PC-3 (cell line): ENCODE measurements around the gene PILRA. TPM values are rescaled to one million over a fixed set of nuclear protein-coding genes. Genes with fewer than 3 reads are reported as not detected.
A peak's percentile ranks its signal among the peaks of the same experiment; 100 is the strongest.

Experiments
- ATAC-seq: fragments of 200-7000 bp; cut with Tn5 transposase; 2 replicates; pipeline ENCODE4 v1.9.1; 2020; ENCODE audit warnings: mild to moderate bottlenecking, moderate library complexity
- BruUV-seq: library from RNA; stranded (reverse); fragments of 400-500 nt; replicated peaks from 2 replicates; lab custom pipeline; 2021; lab: Mats Ljungman, UMichigan
- CTCF ChIA-PET: fragments of 300-600 bp; sonication (Branson Sonifier 250); formaldehyde crosslinking; loops from one replicate; lab custom pipeline; 2022; ENCODE audit warnings: antibody characterized with exemption; lab: Charles Lee
- POLR2A ChIA-PET: fragments of 300-600 bp; sonication (Branson Sonifier 250); formaldehyde crosslinking; loops from one replicate; lab custom pipeline; 2022; ENCODE audit warnings: antibody characterized with exemption; ENCODE audit not compliant: unreplicated experiment; lab: Charles Lee
- DNase-seq: peaks from one replicate; pipeline ENCODE4 v3.0.0-alpha.2; 2015
- H2AFZ ChIP-seq: fragments of 300-600 bp; sonication (generic); 2 replicates; pipeline ENCODE4 v1.6.0; 2016; ENCODE audit warnings: antibody characterized with exemption, low read length
- H3F3A ChIP-seq: fragments of 300-600 bp; sonication (generic); one replicate; pipeline ENCODE4 v1.6.0; 2017; ENCODE audit warnings: antibody characterized with exemption, low read length, control low read depth, mild to moderate bottlenecking; ENCODE audit not compliant: unreplicated experiment
- H3K27ac ChIP-seq: fragments of 300-600 bp; sonication (generic); 2 replicates; pipeline ENCODE4 v1.5.1; 2016; ENCODE audit warnings: mild to moderate bottlenecking, low read length
- H3K27me3 ChIP-seq: fragments of 300-600 bp; sonication (generic); 2 replicates; pipeline ENCODE4 v1.6.1; 2016; ENCODE audit warnings: low read length, mixed read lengths
- H3K36me3 ChIP-seq: fragments of 300-600 bp; sonication (generic); 2 replicates; pipeline ENCODE4 v1.6.1; 2016; ENCODE audit warnings: low read depth, mixed run types, low read length, mixed read lengths
- H3K4me1 ChIP-seq: fragments of 300-600 bp; sonication (generic); 2 replicates; pipeline ENCODE4 v1.5.1; 2016; ENCODE audit warnings: low read length; ENCODE audit not compliant: insufficient read depth
- H3K4me2 ChIP-seq: fragments of 300-600 bp; sonication (generic); 2 replicates; pipeline ENCODE4 v1.6.0; 2016; ENCODE audit warnings: low read length
- H3K4me3 ChIP-seq: fragments of 300-600 bp; sonication (generic); 2 replicates; pipeline ENCODE4 v1.5.1; 2016; ENCODE audit warnings: mild to moderate bottlenecking, low read length, mixed read lengths
- H3K79me2 ChIP-seq: fragments of 300-600 bp; sonication (generic); 2 replicates; pipeline ENCODE4 v1.6.1; 2017; ENCODE audit warnings: low read length, mixed read lengths
- H3K9ac ChIP-seq: fragments of 300-600 bp; sonication (generic); 2 replicates; pipeline ENCODE4 v1.6.0; 2016; ENCODE audit warnings: mild to moderate bottlenecking, low read length
- H3K9me2 ChIP-seq: fragments of 300-600 bp; sonication (generic); replicated peaks from 2 replicates; pipeline ENCODE4 v1.6.1; 2016; ENCODE audit warnings: mixed run types, low read length, mixed read lengths
- H3K9me3 ChIP-seq: fragments of 300-600 bp; sonication (generic); 2 replicates; pipeline ENCODE4 v1.6.1; 2016; ENCODE audit warnings: low read length, mixed read lengths
- H4K20me1 ChIP-seq: fragments of 300-600 bp; sonication (generic); 2 replicates; pipeline ENCODE4 v1.6.1; 2016; ENCODE audit warnings: low read length, mixed read lengths
- EZH2 ChIP-seq: fragments of 300-600 bp; sonication (generic); IDR thresholded peaks from one replicate; pipeline ENCODE4 v1.6.1; 2017; ENCODE audit warnings: antibody characterized with exemption, mild to moderate bottlenecking, low read length; ENCODE audit not compliant: unreplicated experiment
- EZH2phosphoT487 ChIP-seq: fragments of 300-600 bp; sonication (generic); IDR thresholded peaks from 2 replicates; pipeline ENCODE4 v1.6.1; 2018; ENCODE audit warnings: mild to moderate bottlenecking, antibody characterized with exemption, low read length, borderline replicate concordance
- intact Hi-C: fragments of 100-400 bp; cut with micrococcal nuclease; formaldehyde crosslinking; loops from 2 replicates; pipeline ENCODE4 v1.9.0; 2023
- total RNA-seq: library from RNA; depleted of rRNA; stranded (reverse); fragments of >200 nt; gene quantifications from 2 replicates; pipeline ENCODE4 v1.2.3, GENCODE V29; 2014
- TF ChIP-seq, protein P1 (sequence below): fragments of 300-600 bp; sonication (generic); conservative IDR thresholded peaks from 2 replicates; pipeline ENCODE4 v1.5.1; 2017; ENCODE audit warnings: antibody characterized with exemption, low read depth, mild to moderate bottlenecking, low read length

The PILRA gene
- total RNA-seq, 1 experiment from 2014 or later: 1.9 TPM

GRCh38 chr7:100430493-100431285 is 57.4 kb downstream of the PILRA start:
- Histone ChIP-seq H3K4me1 (peaks cover 34% of the 10 kb centered on the region), H3K9me2 (no peaks in the 10 kb centered on the region), H3K4me2 (peak overlapping the region; percentile 95), H3K4me3 (peak overlapping the region; percentile 80), H3K27ac (peak overlapping the region; percentile 98), H3K9ac (peak overlapping the region; percentile 99), H4K20me1 (no peaks in the 10 kb centered on the region), H3K9me3 (no peaks in the 10 kb centered on the region), H3F3A (peaks cover 9% of the 10 kb centered on the region), H2AFZ (peak overlapping the region; percentile 54; the same call in 1 of the 2 replicates), H3K27me3 (no peaks in the 10 kb centered on the region), H3K79me2 (peaks cover 64% of the 10 kb centered on the region), H3K36me3 (peaks cover 22% of the 10 kb centered on the region)
- DNase-seq (no peak), ATAC-seq (no peak)
- no peak for TF ChIP-seq EZH2phosphoT487
- TF ChIP-seq, protein P1, sequence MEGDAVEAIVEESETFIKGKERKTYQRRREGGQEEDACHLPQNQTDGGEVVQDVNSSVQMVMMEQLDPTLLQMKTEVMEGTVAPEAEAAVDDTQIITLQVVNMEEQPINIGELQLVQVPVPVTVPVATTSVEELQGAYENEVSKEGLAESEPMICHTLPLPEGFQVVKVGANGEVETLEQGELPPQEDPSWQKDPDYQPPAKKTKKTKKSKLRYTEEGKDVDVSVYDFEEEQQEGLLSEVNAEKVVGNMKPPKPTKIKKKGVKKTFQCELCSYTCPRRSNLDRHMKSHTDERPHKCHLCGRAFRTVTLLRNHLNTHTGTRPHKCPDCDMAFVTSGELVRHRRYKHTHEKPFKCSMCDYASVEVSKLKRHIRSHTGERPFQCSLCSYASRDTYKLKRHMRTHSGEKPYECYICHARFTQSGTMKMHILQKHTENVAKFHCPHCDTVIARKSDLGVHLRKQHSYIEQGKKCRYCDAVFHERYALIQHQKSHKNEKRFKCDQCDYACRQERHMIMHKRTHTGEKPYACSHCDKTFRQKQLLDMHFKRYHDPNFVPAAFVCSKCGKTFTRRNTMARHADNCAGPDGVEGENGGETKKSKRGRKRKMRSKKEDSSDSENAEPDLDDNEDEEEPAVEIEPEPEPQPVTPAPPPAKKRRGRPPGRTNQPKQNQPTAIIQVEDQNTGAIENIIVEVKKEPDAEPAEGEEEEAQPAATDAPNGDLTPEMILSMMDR: no peak
- TF ChIP-seq EZH2: no peak
- BruUV-seq: TSS peak; percentile 1
- CTCF ChIA-PET: no interaction called here
- intact Hi-C loops: no loop called here
- POLR2A ChIA-PET: interaction anchor here (0.6 kb wide), 1 partner anchor 156 kb away, joined by 6 read pairs; no protein-coding TSS in a partner anchor

DNA sequence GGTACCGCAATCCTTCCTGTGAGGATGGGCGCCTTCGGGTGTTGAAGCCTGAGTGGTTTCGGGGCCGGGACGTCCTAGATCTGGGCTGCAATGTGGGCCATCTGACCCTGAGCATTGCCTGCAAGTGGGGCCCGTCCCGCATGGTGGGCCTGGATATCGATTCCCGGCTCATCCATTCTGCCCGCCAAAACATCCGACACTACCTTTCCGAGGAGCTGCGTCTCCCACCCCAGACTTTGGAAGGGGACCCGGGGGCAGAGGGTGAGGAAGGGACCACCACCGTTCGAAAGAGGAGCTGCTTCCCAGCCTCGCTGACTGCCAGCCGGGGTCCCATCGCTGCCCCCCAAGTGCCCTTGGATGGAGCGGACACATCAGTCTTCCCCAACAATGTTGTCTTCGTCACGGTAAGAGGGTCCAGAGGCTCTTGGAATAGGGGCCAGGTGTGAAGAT is 58.0 kb downstream of the PILRA start:
- peaks cover 34% of the 10 kb centered on the region for H3K4me1 ChIP-seq
- TF ChIP-seq EZH2phosphoT487: no peak
- TF ChIP-seq, protein P1: no peak
- no peak for TF ChIP-seq EZH2
- CTCF ChIA-PET: no interaction called here
- peaks cover 9% of the 10 kb centered on the region for H3F3A ChIP-seq
- no peak for ATAC-seq
- peak overlapping the region; percentile 95 for H3K4me2 ChIP-seq
- no peaks in the 10 kb centered on the region for H4K20me1 ChIP-seq
- peaks cover 67% of the 10 kb centered on the region for H3K79me2 ChIP-seq
- H2AFZ ChIP-seq: no peak overlapping the region
- peaks cover 22% of the 10 kb centered on the region for H3K36me3 ChIP-seq
- POLR2A ChIA-PET: no interaction called here
- BruUV-seq: no TSS peak
- no peaks in the 10 kb centered on the region for H3K9me3 ChIP-seq
- H3K4me3 ChIP-seq: peak overlapping the region; percentile 80; the same call in 1 of the 2 replicates
- no peaks in the 10 kb centered on the region for H3K9me2 ChIP-seq
- H3K27ac ChIP-seq: no peak overlapping the region
- intact Hi-C loops: no loop called here
- no peak overlapping the region for H3K9ac ChIP-seq
- DNase-seq: no peak
- no peaks in the 10 kb centered on the region for H3K27me3 ChIP-seq

DNA sequence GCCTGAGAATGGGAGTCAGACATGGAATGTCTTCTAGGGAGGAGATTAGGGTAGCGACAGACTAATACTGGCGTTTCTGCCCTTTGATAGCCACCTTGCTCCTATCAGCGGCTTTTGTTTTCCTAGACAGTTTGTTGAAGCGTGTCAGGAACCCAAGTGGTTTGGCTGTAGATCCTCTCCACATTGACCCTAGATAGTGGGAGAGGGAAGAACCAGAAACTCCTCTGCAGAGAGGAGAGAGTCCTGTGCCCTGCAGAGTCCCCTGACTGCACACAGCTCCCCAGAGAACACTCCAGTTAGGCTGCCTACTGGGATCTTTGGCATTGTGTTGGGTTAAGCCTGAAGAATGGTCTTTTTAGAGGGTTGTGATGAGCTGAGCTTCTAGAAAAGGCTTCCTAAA is 58.8 kb downstream of the PILRA start:
- ChIA-PET POLR2A (no interaction called here), CTCF (no interaction called here)
- no peaks in the 10 kb centered on the region for H3K27me3 ChIP-seq
- ATAC-seq (no peak), DNase-seq (no peak)
- peak overlapping the region; percentile 95 for H3K4me2 ChIP-seq
- H3K4me3 ChIP-seq: peak overlapping the region; percentile 80
- peaks cover 9% of the 10 kb centered on the region for H3F3A ChIP-seq
- H3K9me3 ChIP-seq: no peaks in the 10 kb centered on the region
- H3K9me2 ChIP-seq: no peaks in the 10 kb centered on the region
- no TSS peak for BruUV-seq
- TF ChIP-seq, protein P1: no peak
- TF ChIP-seq EZH2 (no peak), EZH2phosphoT487 (no peak)
- H3K27ac ChIP-seq: no peak overlapping the region
- no peak overlapping the region for H3K9ac ChIP-seq
- H4K20me1 ChIP-seq: no peaks in the 10 kb centered on the region
- peaks cover 34% of the 10 kb centered on the region for H3K4me1 ChIP-seq
- no peak overlapping the region for H2AFZ ChIP-seq
- H3K36me3 ChIP-seq: peaks cover 22% of the 10 kb centered on the region
- intact Hi-C loops: no loop called here
- peaks cover 67% of the 10 kb centered on the region for H3K79me2 ChIP-seq
